NCI-H2081 treated with DMSO at 0.1 percent for 48 hours (cell line): Measurements from ENCODE around the gene WWOX.
A peak's percentile ranks its signal among the peaks of the same experiment; 100 is the strongest.

Experiments used
- DNase-seq: peaks from one replicate; lab custom pipeline; 2025; lab: John Stamatoyannopoulos, UW

WWOX gene

DNA sequence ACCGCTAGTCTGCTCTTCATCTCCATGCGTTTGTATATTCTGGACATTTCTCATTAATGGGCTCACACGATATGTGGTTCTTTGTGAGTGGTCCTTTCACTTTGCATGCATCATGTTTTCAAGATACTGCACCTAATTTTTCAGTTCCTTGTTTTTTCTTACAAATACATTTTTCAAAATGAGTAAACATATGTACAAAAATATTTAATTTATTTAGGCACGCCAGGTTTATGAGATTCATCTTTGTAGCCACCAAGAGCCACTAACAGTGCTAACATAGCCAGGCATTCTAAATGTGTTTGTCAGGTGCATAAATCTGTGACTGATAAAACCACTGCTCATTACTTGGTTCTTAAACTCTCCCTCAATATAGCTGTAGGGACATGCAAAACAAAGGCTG is 375.3 kb downstream of the WWOX start:
- DNase-seq = no peak

DNA sequence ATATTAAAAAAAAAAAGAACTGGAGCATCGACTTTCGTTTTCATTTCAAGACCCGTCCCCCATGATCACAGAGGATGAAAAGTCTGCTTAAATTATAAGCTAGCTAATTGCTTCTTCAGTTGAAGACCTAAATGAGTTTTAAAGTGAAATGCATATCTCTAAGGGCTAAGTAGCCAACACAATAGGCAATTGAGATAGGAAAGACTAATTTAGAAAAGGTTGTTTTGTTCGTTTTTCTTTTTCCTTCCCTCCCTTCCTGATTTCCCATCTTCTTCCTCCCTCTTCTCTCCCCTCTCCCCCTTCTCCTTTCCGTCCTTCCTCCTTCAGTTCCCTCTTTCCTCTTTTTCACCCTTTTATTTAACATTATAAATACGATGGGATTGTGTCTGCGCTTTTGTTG is 377.2 kb downstream of the WWOX start:
- DNase-seq = no peak

DNA sequence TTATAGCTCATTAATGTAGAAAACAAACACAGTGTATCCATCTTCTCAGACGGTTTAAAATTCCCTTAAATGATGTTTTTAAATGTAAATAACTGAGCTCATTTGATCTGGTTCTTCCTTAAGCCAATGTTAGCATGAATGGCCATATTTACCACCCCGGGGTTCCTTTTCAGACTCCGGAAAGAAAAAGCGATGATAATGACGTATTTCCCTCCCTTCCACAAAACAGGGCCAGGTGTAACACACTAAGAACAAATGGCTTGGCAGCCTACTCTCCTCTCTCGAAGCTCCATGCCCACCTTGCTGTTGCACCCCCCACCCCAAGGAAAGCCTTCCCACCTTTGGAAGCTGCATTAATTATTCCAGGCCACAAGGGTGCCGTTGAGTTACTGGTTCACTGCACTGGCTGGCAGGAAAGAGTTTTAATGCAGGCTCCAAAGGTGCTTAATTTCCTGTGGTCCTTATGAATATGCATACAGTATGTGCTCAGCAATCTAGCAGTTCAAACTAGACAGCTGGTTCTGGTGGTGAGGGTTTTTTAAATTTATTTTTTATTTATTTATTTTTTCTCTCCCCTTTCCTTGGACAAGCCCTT is 378.9 kb downstream of the WWOX start:
- DNase-seq = peak; percentile 93

DNA sequence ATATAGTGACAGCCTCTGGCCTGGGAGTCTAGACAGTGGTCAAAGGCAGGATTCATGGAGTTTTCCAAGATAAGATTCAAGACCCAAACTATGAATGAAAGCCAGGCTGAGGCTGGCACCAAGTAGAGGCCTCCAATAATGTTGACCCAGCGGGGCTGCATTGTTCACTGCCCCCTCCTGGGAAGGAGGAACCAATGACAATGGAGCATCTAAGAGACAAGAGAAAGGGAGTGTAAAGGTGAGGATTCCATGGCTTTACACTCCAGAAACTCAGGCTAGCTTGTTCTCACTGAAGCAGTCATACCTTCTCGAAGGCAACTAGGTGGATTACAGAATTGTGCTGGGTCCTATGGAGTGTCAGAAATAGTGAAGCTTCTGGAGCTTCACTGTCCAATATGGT is 380.3 kb downstream of the WWOX start:
- DNase-seq = no peak

DNA sequence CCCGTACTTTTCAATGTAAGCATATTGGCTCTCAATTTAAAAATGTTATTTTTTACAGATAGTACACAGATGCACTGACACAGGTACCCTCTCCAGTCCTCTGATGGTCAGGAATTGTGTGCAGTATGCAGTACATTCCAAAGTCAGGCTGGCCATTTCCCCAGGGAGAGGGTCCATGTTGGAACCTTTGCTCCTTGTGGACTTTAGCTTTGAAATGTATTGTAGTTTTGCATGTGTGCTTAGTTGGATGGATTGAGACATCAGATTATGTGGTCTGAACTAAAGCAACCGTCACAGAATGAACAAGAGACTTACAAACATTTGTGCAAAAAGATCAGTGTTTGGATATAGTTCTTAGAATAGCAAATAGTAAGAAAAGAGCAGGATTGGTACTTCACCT is 381.1 kb downstream of the WWOX start:
- DNase-seq = no peak

DNA sequence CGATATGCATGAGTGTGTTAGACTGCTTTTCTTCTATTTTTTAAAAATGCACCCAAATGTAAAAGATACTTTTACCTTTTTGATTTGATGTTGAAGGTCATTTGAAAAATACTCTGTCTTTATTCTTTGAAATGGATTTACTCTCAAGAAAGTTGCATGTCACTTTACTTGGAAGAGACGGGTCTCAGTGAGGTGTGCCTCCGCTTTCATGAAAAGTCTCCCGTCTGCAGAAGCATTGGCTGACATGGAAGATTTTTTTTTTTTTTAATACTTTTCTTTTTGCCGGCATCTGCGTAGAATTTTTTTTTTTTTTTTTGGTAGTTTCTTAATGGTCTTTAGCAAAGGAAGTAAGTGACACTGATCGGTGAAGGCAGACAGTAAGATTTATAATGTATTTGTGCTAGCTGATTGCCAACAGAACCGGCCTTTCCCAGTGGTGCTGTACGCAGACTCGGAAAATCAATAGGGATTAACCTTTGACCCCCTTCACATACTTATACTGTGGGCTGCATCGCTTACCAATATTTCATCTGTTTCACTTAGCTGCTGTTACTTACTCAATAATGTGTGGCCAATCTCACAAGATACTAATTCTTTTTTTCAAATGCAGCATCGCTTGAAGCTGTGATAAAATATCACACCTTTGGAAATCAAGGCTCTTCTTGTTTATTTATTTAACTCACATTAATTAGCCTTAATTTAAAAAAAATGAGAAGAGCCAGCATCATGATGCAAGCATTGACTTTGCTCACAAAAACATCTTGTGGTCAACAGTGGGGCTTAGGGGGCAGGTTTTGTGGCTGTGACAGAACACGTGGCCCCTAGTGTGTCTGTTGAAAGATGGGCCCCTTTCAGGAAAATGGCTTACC is 383.9 kb downstream of the WWOX start:
- no peak for DNase-seq

DNA sequence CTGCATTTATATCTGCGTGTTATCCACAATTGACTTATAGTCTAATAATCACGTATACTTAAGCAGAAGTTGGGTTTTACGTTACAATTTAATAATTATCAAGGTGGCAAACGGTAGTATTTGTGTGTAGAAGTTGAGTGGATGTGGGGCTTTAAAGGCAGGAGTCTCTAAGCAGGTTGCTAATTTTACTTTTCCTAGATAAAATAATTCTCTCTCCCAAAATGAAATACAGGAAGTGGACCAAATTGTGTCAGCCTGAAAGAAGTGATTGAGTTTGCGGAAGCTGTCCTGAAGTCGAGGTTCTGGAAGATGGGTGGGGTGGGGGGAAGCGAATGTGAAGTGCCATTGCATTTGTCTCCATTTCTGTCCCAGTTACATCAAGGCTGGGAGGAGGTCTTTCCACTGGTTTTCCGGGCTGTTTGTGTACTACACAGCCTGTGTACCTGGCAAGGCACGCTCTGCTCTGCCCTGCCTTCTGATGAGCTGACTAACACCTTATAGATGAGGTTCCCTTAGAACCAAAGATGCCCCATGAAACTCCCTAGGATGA is 385.1 kb downstream of the WWOX start:
- DNase-seq = no peak

DNA sequence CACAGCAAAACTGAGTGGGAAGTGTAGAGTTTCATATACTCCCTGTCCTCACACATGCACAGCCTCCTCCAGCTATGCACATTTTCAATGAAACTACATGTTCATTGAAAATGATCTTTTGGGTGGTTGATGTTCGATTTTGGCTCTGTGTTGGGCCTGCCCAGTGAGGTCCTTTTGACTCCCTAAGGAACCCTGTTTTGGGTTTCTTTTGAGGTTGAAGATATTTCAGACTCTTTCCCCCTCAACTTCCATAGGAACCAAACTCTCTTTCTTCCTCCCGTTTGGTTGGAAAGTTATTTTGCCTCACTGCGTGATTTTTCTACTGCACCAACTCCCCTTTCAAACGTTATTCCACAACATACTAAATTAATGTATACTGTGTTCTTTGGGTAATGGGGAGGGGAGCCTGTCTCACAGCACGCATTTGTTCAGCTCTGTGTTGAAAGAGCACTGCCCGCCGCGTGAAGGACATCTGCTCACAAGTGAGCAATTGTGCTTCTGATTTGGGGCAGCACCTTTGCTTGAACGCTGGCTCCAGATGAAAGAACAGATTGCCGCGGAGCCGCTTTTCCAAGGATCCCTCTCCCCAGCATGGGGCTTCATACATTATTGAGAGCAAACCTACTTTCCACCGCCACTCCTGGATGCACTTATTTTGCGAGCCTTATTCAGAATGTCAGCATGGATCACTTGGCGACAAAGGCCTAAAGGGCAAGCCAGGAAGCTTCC is 385.9 kb downstream of the WWOX start:
- DNase-seq = no peak

DNA sequence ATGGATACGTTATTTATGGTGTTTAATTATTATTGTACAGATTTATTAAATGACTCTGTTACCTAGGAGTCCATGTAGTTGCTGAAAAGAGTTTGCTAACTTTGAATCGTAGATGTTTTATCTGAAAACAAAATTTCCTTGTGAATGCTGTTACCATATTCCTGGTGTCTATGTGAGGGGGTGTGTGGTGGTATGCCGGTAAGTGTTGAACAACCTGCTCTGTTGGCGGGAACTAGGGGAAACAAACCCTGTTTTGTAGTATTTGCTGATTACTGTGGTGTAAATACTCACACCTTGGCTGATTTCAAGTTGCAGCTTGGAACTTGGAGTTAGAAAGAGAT is 386.4 kb downstream of the WWOX start:
- DNase-seq = no peak

DNA sequence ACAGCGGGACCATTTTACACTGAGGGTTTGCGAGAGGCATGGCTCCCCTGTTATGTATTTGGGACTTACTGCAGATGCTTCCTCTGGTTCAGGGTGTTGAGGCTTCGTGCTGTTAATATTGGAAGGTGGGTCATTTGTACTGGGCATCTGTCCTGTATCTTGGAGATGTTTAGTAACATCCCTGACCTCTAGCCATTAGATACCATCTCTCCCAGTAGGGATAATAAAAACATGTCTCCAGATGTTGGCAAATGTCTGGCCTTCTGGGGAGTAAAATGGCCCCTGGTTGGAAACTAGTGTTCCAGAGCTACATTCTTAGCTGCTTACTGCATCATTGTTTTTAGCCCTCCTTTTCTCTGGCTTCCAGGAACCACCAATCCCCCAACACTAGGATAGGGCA is 388.0 kb downstream of the WWOX start:
- no peak for DNase-seq

DNA sequence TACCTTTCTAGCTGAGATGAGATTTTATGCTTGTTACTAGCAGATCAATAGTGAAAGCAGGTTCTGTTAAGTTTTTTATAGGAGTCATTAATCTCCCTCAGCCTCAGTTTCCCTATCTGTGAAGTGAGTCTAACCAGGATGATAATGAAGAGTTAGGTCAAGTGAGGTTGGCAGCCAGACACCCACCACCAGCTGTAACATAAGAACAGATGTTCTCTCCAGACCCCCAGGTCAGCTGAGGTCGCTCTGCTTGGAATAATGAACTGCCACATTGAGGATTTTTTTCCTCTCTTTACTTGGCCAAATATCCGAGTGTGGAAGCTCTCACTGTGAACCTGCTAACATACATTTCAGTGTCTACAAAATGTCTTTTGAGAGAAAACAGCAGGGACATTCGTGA is 389.6 kb downstream of the WWOX start:
- DNase-seq = no peak

DNA sequence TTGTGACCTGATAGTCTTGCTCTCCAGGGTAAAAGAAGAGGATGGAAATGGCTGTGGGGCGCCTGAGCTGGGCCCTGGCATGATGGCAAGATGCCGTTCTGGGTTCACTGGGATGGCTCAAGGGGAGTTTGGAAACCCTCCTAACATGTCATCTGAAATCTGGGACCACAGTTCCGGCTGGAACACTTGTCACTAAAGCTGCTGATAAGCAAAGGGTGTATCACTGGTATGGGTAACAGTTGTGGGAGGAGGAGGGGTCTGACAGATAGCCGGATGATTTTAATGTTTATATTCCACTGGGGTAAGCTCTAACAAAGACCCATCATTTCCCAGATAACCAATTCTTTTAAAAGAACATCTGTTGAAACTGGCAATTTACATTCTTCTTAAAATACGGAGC is 390.2 kb downstream of the WWOX start:
- no peak for DNase-seq

DNA sequence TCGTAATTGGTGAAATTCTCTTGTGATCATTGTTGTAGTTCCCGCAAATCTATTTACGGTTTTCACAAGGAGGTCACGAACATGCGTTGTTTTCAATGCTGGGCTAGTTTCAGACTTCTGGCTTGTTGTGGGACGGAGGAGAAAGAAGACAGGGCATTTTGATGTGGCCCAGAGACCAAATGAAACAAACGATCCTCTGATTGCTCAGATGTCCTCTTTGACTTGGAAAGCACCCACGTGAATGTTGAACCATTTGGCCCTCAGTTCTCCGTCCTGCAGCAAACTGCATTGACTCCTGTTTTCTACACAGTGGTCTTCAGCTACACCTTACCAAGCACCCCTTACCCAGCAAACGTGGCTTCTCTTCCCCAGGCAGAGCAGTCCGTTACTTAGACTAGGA is 391.0 kb downstream of the WWOX start:
- no peak for DNase-seq

DNA sequence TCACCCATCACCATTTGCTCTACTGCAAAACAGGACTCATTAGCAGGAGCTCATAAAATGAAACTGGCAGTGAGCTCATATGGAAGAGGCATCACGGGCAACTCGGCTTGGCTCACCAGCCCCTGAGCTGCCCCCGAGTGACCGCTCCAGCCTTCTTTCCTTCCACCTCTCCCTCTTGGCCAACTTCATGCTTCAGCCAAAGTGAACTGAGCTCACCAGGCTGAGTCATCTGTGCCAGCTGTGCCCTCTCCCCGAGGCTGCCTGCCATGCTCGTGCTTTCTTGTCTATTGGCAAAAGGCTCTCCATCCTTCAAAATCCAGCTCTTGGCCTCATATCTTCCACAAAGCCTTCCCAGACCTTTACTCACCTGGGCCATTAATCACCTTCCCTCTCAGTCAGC is 391.4 kb downstream of the WWOX start:
- no peak for DNase-seq

DNA sequence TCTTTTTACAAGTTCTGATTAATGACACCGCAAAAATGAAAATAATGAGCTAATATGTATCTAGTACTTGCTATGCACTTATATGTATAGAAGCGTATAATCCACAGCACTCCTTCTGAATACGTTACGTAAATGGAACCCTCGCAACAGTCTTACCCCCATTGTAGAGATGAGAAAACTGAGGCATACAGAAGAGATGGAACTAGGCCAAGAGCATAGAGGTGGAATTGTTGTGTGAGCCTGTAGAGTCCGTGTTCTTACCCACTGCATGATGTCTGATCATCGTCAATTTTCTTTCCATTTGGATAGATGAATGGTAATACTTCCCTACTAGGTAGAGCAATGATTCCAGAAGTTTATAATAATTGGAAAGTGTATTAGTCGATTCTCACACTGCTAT is 394.1 kb downstream of the WWOX start:
- DNase-seq = no peak

DNA sequence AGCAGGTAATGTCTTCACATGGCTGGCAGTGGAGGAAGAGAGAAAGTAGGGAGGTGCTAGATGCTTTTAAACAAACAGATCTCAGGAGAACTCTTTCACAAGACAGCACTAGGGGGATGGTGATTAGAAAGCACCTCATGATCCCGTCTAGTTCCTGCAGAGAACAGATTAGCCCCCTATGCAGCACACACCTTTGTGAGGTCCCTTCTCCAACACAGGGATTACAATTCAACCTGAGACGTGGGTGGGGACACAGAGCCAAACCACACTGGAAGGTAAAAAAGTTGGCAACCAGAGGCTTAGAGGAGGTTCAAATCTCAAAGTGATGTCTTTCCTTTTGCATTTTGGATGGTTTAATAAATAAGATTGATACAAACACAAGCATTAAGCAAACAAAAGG is 394.7 kb downstream of the WWOX start:
- no peak for DNase-seq

DNA sequence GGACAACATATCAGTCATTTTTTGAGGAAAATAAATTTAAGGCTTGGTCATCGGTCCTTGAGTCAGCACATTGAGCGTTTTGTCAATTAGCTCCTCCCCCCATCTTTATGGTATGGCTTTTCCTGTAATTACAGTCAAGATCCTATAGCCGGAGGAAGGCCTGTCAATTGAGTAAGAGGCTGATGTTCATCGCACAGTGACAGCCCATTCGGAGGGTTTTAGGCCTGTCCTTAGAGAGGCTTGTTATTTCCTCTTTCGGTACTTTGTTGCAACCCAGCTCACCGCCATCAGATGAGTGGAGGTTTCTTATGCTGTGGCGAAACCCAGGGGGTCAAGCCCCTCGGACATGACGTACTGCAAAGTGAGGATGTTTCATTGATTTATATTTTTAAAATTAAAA is 395.2 kb downstream of the WWOX start:
- no peak for DNase-seq

DNA sequence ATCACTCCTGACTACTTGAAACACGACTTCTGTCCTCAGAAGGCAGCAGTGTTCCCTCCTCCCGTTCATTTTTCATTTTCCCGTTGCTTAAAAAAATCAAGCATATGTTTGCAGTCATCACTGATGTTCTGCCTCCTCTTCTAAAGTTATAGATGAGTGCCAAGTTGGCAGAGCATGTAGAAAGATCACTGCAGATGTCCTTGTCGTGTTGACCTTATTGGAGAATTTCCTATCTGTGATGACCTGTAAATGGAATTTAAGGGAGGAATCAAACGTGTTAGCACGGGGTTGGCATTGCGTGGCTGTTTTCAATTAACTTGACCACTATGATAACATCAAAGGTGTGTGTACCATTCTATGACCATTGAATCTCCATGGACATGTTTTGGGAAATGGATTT is 396.7 kb downstream of the WWOX start:
- DNase-seq = no peak

DNA sequence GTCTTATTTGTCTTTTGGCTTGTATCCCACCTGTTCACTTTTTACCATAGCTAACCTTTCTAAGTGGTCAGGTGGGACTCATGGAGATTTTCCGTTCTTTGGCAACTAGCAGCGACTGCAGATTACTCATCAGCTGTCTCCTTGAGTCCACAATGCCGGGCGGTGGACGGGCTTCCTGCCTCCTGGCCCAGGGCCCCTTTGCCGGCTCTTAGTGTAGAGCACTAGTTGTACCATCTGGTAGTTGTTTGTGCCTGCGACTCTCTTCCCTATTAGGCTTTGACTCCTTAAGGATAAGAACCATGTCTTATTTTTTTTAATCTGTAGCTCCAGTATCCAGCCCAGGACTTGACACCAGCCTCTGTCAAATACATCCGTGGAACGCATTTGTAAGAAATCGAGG is 399.9 kb downstream of the WWOX start:
- DNase-seq = no peak

DNA sequence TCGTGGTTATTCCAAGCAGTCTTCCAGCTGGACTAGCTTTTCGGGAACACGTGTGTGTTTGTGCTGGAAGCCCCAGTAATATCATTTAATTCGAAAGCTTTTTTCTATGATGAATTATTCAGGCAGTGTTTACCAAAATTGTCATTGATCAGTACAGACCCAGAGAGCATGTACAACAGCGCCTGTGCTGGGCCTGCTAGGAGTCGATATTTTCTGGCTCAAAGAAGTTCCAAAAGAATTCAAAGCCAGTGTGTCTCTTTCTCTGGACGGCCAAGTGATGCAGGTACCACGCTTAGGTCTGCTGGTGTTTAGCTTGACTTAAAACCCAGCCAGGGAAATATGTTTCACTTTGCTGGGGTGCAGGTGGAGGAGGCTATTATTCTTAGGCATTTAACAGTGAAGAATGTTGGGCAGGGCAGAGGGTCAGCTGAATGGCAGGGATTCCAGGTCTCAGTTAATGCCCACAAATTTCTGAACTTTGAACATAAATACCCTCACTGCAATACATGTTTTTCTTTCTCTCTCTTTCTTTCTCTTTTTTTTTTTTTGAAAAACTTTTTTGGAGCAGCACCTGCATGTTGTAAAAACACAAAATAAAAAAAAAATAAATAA is 401.3 kb downstream of the WWOX start:
- no peak for DNase-seq

DNA sequence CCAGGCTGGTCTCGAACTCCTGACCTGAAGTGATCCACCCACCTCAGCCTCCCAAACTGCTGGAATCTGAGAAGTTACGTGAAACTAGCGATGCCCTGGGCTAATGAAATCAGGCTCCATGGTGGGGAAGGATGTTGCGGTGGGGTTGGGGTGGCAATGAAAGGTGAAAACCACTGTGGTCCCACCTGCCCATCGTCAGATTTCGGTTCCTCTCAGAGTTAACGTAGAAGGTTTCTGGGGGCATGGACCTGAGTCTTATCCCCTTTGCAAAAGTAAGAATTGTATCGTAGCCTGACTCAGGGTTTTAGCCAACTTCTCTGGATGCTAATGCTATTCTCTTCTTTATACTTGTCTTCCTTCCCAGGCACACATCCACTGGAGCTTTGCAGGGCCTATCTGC is 402.3 kb downstream of the WWOX start:
- DNase-seq = no peak

DNA sequence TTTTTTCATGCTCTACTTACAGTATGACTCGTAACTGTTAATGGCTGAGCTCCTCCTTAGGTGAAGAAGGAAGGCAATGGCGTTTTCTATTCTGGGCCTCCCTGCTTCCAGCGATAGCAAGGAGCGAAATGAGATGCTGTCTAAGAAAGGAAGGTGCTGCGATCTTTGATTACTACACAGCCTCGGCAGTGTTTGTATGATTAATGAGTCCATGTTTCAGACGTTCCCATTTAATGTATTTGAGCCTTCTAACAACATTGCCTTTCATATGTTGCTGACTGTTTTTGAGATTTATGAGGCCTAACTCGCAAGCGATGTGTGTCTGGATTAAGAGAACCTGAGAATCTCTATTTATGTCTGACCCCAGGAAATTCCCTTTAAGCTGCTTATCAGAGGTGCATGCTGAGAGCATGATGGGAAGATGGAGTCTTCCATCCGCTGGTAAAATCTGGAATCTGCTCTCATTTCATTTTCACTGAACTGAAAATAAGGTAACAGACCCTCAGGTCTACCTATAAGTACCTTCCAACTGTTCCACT is 403.4 kb downstream of the WWOX start:
- no peak for DNase-seq
